ENCODE data around the gene RPS15A. TPM values are rescaled to one million over a fixed set of nuclear protein-coding genes. Genes with fewer than 3 reads are reported as not detected.
"Not testable (repeated sequence)": the region's sequence is repeated elsewhere in the genome, so short reads cannot be mapped to it uniquely, and the experiment has no call there.

Gene RPS15A
- total RNA-seq, 3 donors from 2014 or later (not counting 1 experiment from before 2014, with no cell fraction given) = 1,225 to 1,687 (median 1,635) TPM

DNA sequence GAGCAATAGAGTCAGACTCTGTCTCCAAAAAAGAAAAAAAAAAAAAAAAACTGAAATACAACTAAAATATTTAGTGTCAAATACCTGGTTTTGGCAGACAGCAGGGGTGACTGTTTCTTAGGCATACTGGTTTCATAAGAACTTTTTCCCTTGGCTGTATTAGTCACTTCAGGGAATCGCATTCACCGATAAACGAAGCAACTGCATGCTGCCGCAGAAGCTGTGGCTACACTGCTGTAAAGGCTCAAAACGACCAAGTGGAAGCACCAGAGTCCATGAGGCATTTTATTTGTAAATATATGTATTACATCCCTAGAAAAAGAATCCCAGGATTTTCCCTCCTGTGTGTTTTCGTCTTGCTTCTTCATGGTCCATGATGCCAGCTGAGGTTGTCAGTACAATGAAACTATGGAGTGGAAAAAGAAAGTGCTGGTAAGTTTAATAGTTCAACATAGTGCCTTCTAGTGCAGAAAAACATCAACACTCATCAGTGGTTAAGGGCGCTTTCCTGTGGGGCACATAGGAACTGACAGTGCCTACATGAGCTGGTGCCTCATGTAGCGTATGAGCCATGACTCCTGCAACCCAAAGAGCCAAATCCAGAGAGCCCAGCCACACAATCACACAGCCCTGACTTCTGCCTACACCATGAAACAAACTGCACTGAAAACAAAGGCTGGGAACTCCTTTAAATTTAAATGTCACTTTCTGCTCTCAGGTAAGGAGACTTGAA, 7.3 kb downstream of the RPS15A start:
- ATAC-seq (peak; percentile 47 to 67 (median 50)), DNase-seq (peak in 1 of 2 donors; percentile 36)
- no peak overlapping the region for H3K4me3 Mint-ChIP-seq
- H3K27me3 Mint-ChIP-seq (ENCODE audit: low read depth in 2 of 2) = no peaks in the 10 kb centered on the region
- no peaks in the 10 kb centered on the region for H3K9me3 Mint-ChIP-seq
- intact Hi-C loops (cut with micrococcal nuclease) = no loop called here
- Histone ChIP-seq H3K27ac (ENCODE audit: low read length) (no peak overlapping the region), H3K9me3 (ENCODE audit: control insufficient read depth, insufficient read depth, low read length) (no peaks in the 10 kb centered on the region), H3K4me1 (ENCODE audit: control insufficient read depth, insufficient read depth, low read length) (peaks cover 33% of the 10 kb centered on the region), H3K36me3 (ENCODE audit: control insufficient read depth, insufficient read depth, low read length) (peaks cover 54% of the 10 kb centered on the region), H3K4me3 (ENCODE audit: low read length) (no peak overlapping the region), H3K27me3 (ENCODE audit: control insufficient read depth, insufficient read depth, low read length) (no peaks in the 10 kb centered on the region)
- peak overlapping the region; percentile 63 to 79 for H3K27ac Mint-ChIP-seq
- H3K36me3 Mint-ChIP-seq = peaks cover 31% of the 10 kb centered on the region
- no peak for TF ChIP-seq CTCF (IDR thresholded peaks at IDR 0.05)
- H3K4me1 Mint-ChIP-seq = peaks cover 36 to 40% of the 10 kb centered on the region in 2 donors
- 92% methylated on average over 7 of the region's 8 CpGs for WGBS (ENCODE audit: insufficient coverage)

- H3K9me3 Mint-ChIP-seq; H3K27me3 ChIP-seq (ENCODE audit: control insufficient read depth, insufficient read depth, low read length); ATAC-seq; H3K9me3 ChIP-seq (ENCODE audit: control insufficient read depth, insufficient read depth, low read length); DNase-seq; H3K27ac ChIP-seq (ENCODE audit: low read length); H3K4me3 Mint-ChIP-seq; intact Hi-C loops (cut with micrococcal nuclease); H3K27me3 Mint-ChIP-seq (ENCODE audit: low read depth in 2 of 2); H3K4me3 ChIP-seq (ENCODE audit: low read length); H3K27ac Mint-ChIP-seq: not testable (repeated sequence)
- H3K36me3 Mint-ChIP-seq = peaks cover 21% of the 10 kb centered on the region
- Histone ChIP-seq H3K36me3 (ENCODE audit: control insufficient read depth, insufficient read depth, low read length) (peaks cover 41% of the 10 kb centered on the region), H3K4me1 (ENCODE audit: control insufficient read depth, insufficient read depth, low read length) (peaks cover 17% of the 10 kb centered on the region)
- no CpG with 5 or more reads among the region's 6 CpGs for WGBS (ENCODE audit: insufficient coverage)
- peaks cover 26 to 29% of the 10 kb centered on the region in 2 donors for H3K4me1 Mint-ChIP-seq
These were observed 8.9 kb downstream of the RPS15A start for GRCh38 chr16:18781232-18781631.

- Histone ChIP-seq H3K36me3 (ENCODE audit: control insufficient read depth, insufficient read depth, low read length) (peaks cover 34% of the 10 kb centered on the region), H3K4me1 (ENCODE audit: control insufficient read depth, insufficient read depth, low read length) (peaks cover 12% of the 10 kb centered on the region)
- H3K9me3 ChIP-seq (ENCODE audit: control insufficient read depth, insufficient read depth, low read length); DNase-seq; ATAC-seq; H3K4me3 ChIP-seq (ENCODE audit: low read length); H3K27me3 ChIP-seq (ENCODE audit: control insufficient read depth, insufficient read depth, low read length); H3K4me3 Mint-ChIP-seq; H3K9me3 Mint-ChIP-seq; H3K27ac Mint-ChIP-seq; H3K27me3 Mint-ChIP-seq (ENCODE audit: low read depth in 2 of 2); intact Hi-C loops (cut with micrococcal nuclease); H3K27ac ChIP-seq (ENCODE audit: low read length): not testable (repeated sequence)
- Mint-ChIP-seq H3K36me3 (peaks cover 18% of the 10 kb centered on the region), H3K4me1 (peaks cover 21 to 24% of the 10 kb centered on the region in 2 donors)
- whole genome bisulfite sequencing (ENCODE audit: insufficient coverage) = 76% methylated on average over 7 of the region's 8 CpGs
These were observed 9.6 kb downstream of the RPS15A start for GRCh38 chr16:18780460-18781026.

- intact Hi-C loops (cut with micrococcal nuclease); H3K27me3 ChIP-seq (ENCODE audit: control insufficient read depth, insufficient read depth, low read length); H3K4me1 Mint-ChIP-seq; H3K27ac ChIP-seq (ENCODE audit: low read length); H3K36me3 Mint-ChIP-seq; H3K9me3 Mint-ChIP-seq; H3K4me3 ChIP-seq (ENCODE audit: low read length); H3K4me3 Mint-ChIP-seq; H3K27me3 Mint-ChIP-seq (ENCODE audit: low read depth in 2 of 2); ATAC-seq; H3K9me3 ChIP-seq (ENCODE audit: control insufficient read depth, insufficient read depth, low read length); H3K36me3 ChIP-seq (ENCODE audit: control insufficient read depth, insufficient read depth, low read length); H3K4me1 ChIP-seq (ENCODE audit: control insufficient read depth, insufficient read depth, low read length); DNase-seq: not testable (repeated sequence)
- H3K27ac Mint-ChIP-seq = peak overlapping the region in 1 of 2 donors; percentile 16
- WGBS (ENCODE audit: insufficient coverage) = 100% methylated on average over 1 of the region's 1 CpG
These were observed 12.5 kb downstream of the RPS15A start for GRCh38 chr16:18777664-18778063.

DNA sequence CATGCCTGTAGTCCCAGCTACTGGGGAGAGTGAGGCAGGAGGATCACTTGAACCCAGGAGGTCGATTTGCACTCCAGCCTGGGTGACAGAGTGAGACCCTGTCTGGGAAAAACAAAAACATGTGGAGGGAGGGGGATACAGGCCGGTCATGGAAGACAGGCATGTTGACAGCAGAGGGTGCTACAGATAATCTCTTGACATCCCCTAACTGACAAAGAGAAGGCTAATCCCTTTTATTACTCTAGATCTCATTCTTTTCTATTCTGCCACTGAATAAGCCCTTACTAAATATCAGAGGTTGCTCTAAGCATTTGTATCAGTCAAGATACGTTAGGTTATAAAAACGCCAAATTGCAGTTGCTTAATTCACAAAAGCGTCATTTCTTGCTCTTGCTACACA, 13.8 kb downstream of the RPS15A start:
- ATAC-seq; H3K9me3 ChIP-seq (ENCODE audit: control insufficient read depth, insufficient read depth, low read length); H3K27me3 ChIP-seq (ENCODE audit: control insufficient read depth, insufficient read depth, low read length); H3K4me1 ChIP-seq (ENCODE audit: control insufficient read depth, insufficient read depth, low read length); H3K9me3 Mint-ChIP-seq; H3K4me3 ChIP-seq (ENCODE audit: low read length); H3K36me3 ChIP-seq (ENCODE audit: control insufficient read depth, insufficient read depth, low read length); H3K4me3 Mint-ChIP-seq; H3K27ac ChIP-seq (ENCODE audit: low read length); DNase-seq; intact Hi-C loops (cut with micrococcal nuclease); H3K27me3 Mint-ChIP-seq (ENCODE audit: low read depth in 2 of 2); H3K4me1 Mint-ChIP-seq; H3K27ac Mint-ChIP-seq; H3K36me3 Mint-ChIP-seq: not testable (repeated sequence)
- WGBS (ENCODE audit: insufficient coverage) = 92% methylated on average over 5 of the region's 5 CpGs

GRCh38 chr16:18774651-18775050, 15.5 kb downstream of the RPS15A start:
- ATAC-seq; H3K27ac Mint-ChIP-seq; H3K27me3 Mint-ChIP-seq (ENCODE audit: low read depth in 2 of 2); intact Hi-C loops (cut with micrococcal nuclease); H3K27me3 ChIP-seq (ENCODE audit: control insufficient read depth, insufficient read depth, low read length); H3K9me3 ChIP-seq (ENCODE audit: control insufficient read depth, insufficient read depth, low read length); DNase-seq; H3K36me3 ChIP-seq (ENCODE audit: control insufficient read depth, insufficient read depth, low read length); H3K4me3 ChIP-seq (ENCODE audit: low read length); H3K4me1 Mint-ChIP-seq; H3K27ac ChIP-seq (ENCODE audit: low read length); H3K36me3 Mint-ChIP-seq; H3K9me3 Mint-ChIP-seq; H3K4me3 Mint-ChIP-seq; H3K4me1 ChIP-seq (ENCODE audit: control insufficient read depth, insufficient read depth, low read length): not testable (repeated sequence)
- WGBS (ENCODE audit: insufficient coverage) = 85% methylated on average over 4 of the region's 4 CpGs

GRCh38 chr16:18772171-18772570, 18.0 kb downstream of the RPS15A start:
- H3K27me3 Mint-ChIP-seq (ENCODE audit: low read depth in 2 of 2); H3K27ac Mint-ChIP-seq; DNase-seq; H3K9me3 ChIP-seq (ENCODE audit: control insufficient read depth, insufficient read depth, low read length); H3K36me3 Mint-ChIP-seq; ATAC-seq; H3K4me1 ChIP-seq (ENCODE audit: control insufficient read depth, insufficient read depth, low read length); H3K9me3 Mint-ChIP-seq; H3K36me3 ChIP-seq (ENCODE audit: control insufficient read depth, insufficient read depth, low read length); H3K4me3 Mint-ChIP-seq; intact Hi-C loops (cut with micrococcal nuclease); H3K27ac ChIP-seq (ENCODE audit: low read length); H3K4me3 ChIP-seq (ENCODE audit: low read length); H3K27me3 ChIP-seq (ENCODE audit: control insufficient read depth, insufficient read depth, low read length): not testable (repeated sequence)
- H3K4me1 Mint-ChIP-seq = peaks cover 12% of the 10 kb centered on the region in 2 donors
- WGBS (ENCODE audit: insufficient coverage) = 52% methylated on average over 6 of the region's 7 CpGs
